Measurements from ENCODE around the gene MT4. TPM values are rescaled to one million over a fixed set of nuclear protein-coding genes. Genes with fewer than 3 reads are reported as not detected.
A peak's percentile ranks its signal among the peaks of the same experiment; 100 is the strongest.

MT4 gene
- polyA plus RNA-seq, 2 of the 4 experiments (the other 2 are of a cell fraction), result not detected

- H3K4me2 ChIP-seq, result no peak overlapping the region
- no peak for TF ChIP-seq CHD2 (IDR thresholded peaks at IDR 0.05; ENCODE audit: low read length, partially characterized antibody)
- ChIA-PET CTCF (interaction anchor here (0.6 kb wide), 1 partner anchor 132 kb away, joined by 3 read pairs; no protein-coding TSS in a partner anchor), POLR2A (no interaction called here)
- DNase-seq (ENCODE audit: low read depth in 1 of 2, low spot score in 1 of 2) (no peak), FAIRE-seq (no peak), ATAC-seq (no peak)
- WGBS (ENCODE audit: missing lambda C conversion rate), result 59% methylated on average over 10 of the region's 10 CpGs
- H3K27ac ChIP-seq, result no peak overlapping the region
- H3K4me1 ChIP-seq, result peaks cover 7% of the 10 kb centered on the region; the same call in 2 of the 3 replicates
- H3K4me3 ChIP-seq, result no peak overlapping the region
- no peaks in the 10 kb centered on the region for H3K9me3 ChIP-seq
Measured at GRCh38 chr16:56554441-56554840, 10.4 kb upstream of the MT4 start.

GRCh38 chr16:56558024-56558747, 6.7 kb upstream of the MT4 start:
- TF ChIP-seq CHD4 (IDR thresholded peaks at IDR 0.05; ENCODE audit: borderline replicate concordance) (no peak), RAD21 (conservative IDR thresholded peaks at IDR 0.05 in 1 of 2, IDR thresholded peaks at IDR 0.05 in 1 of 2) (no peak), MYC (IDR thresholded peaks at IDR 0.05; ENCODE audit: borderline replicate concordance, low read length) (no peak)
- TF ChIP-seq, protein P1, sequence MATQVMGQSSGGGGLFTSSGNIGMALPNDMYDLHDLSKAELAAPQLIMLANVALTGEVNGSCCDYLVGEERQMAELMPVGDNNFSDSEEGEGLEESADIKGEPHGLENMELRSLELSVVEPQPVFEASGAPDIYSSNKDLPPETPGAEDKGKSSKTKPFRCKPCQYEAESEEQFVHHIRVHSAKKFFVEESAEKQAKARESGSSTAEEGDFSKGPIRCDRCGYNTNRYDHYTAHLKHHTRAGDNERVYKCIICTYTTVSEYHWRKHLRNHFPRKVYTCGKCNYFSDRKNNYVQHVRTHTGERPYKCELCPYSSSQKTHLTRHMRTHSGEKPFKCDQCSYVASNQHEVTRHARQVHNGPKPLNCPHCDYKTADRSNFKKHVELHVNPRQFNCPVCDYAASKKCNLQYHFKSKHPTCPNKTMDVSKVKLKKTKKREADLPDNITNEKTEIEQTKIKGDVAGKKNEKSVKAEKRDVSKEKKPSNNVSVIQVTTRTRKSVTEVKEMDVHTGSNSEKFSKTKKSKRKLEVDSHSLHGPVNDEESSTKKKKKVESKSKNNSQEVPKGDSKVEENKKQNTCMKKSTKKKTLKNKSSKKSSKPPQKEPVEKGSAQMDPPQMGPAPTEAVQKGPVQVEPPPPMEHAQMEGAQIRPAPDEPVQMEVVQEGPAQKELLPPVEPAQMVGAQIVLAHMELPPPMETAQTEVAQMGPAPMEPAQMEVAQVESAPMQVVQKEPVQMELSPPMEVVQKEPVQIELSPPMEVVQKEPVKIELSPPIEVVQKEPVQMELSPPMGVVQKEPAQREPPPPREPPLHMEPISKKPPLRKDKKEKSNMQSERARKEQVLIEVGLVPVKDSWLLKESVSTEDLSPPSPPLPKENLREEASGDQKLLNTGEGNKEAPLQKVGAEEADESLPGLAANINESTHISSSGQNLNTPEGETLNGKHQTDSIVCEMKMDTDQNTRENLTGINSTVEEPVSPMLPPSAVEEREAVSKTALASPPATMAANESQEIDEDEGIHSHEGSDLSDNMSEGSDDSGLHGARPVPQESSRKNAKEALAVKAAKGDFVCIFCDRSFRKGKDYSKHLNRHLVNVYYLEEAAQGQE (IDR thresholded peaks at IDR 0.05), result no peak
- no peak overlapping the region for H3K4me3 ChIP-seq
- ChIA-PET CTCF (interaction anchor here (1.7 kb wide), 1 partner anchor 42 kb away, joined by 5 read pairs; no protein-coding TSS in a partner anchor), POLR2A (no interaction called here)
- FAIRE-seq (no peak), ATAC-seq (peak; percentile 74 to 83), DNase-seq (ENCODE audit: low read depth in 1 of 2, low spot score in 1 of 2) (peak; percentile 22 to 26)
- WGBS (ENCODE audit: missing lambda C conversion rate), result 56% methylated on average over 8 of the region's 8 CpGs
- H3K4me2 ChIP-seq, result no peak overlapping the region
- no peak overlapping the region for H3K27ac ChIP-seq
- H3K9me3 ChIP-seq, result no peaks in the 10 kb centered on the region
- H3K4me1 ChIP-seq, result peaks cover 7% of the 10 kb centered on the region; the same call in 2 of the 3 replicates

- TF ChIP-seq, protein P1 (IDR thresholded peaks at IDR 0.05), result no peak
- TF ChIP-seq EP300 (IDR thresholded peaks at IDR 0.05), result no peak
- peak; percentile 63 for TF ChIP-seq MAFK (IDR thresholded peaks at IDR 0.05; ENCODE audit: partially characterized antibody)
- no peak for TF ChIP-seq FOXS1 (CRISPR knock-in tag; IDR thresholded peaks at IDR 0.05)
- TF ChIP-seq MAZ (IDR thresholded peaks at IDR 0.05; ENCODE audit: borderline replicate concordance, low read depth, low read length), result no peak
- H3K4me3 ChIP-seq, result no peak overlapping the region
- WGBS (ENCODE audit: missing lambda C conversion rate), result 75% methylated on average over 4 of the region's 4 CpGs
- no peak overlapping the region for H3K4me2 ChIP-seq
- DNase-seq (ENCODE audit: low read depth in 1 of 2, low spot score in 1 of 2), result no peak
- no peaks in the 10 kb centered on the region for H3K9me3 ChIP-seq
- no peak overlapping the region for H3K27ac ChIP-seq
- POLR2A ChIA-PET, result no interaction called here
- no peak for ATAC-seq
- H3K4me1 ChIP-seq, result peaks cover 7% of the 10 kb centered on the region; the same call in 2 of the 3 replicates
- CTCF ChIA-PET, result interaction anchor here (1.7 kb wide), 1 partner anchor 42 kb away, joined by 5 read pairs; no protein-coding TSS in a partner anchor
- no peak for FAIRE-seq
Measured at GRCh38 chr16:56559109-56559508, 5.8 kb upstream of the MT4 start.

Measured in A549 (cell line).